HG03108 (cell line): Measurements from ENCODE around the gene CNTROB.
"Not testable (repeated sequence)": the region's sequence is repeated elsewhere in the genome, so short reads cannot be mapped to it uniquely, and the experiment has no call there.

Experiments
- ATAC-seq: cut with Tn5 transposase; IDR thresholded peaks from one replicate; pipeline ENCODE4 v1.9.1; 2021; ENCODE audit warnings: moderate library complexity; ENCODE audit not compliant: unreplicated experiment

The CNTROB gene

GRCh38 chr17:7944326-7944725, 12.3 kb downstream of the CNTROB start:
- ATAC-seq, result no peak

GRCh38 chr17:7945651-7946050, 13.6 kb downstream of the CNTROB start:
- no peak for ATAC-seq

- ATAC-seq, result no peak
These were observed 14.4 kb downstream of the CNTROB start for GRCh38 chr17:7946441-7946840.

GRCh38 chr17:7947651-7948050, 15.6 kb downstream of the CNTROB start:
- no peak for ATAC-seq

- ATAC-seq, result no peak
These were observed 18.6 kb downstream of the CNTROB start for GRCh38 chr17:7950578-7950977.

- no peak for ATAC-seq
These were observed 19.3 kb downstream of the CNTROB start for GRCh38 chr17:7951143-7951792.

GRCh38 chr17:7953266-7953665, 21.3 kb downstream of the CNTROB start:
- ATAC-seq, result not testable (repeated sequence)

- ATAC-seq, result no peak
These were observed 23.6 kb downstream of the CNTROB start for GRCh38 chr17:7955414-7956227.

- ATAC-seq, result no peak
These were observed 24.4 kb downstream of the CNTROB start for GRCh38 chr17:7956228-7956965.

- no peak for ATAC-seq
These were observed 27.7 kb downstream of the CNTROB start for GRCh38 chr17:7959503-7960253.

- no peak for ATAC-seq
These were observed 29.4 kb downstream of the CNTROB start for GRCh38 chr17:7961421-7961820.

GRCh38 chr17:7967751-7968150, 35.7 kb downstream of the CNTROB start:
- ATAC-seq, result no peak

- no peak for ATAC-seq
These were observed 37.4 kb downstream of the CNTROB start for GRCh38 chr17:7969433-7969832.

GRCh38 chr17:7971651-7972050, 39.6 kb downstream of the CNTROB start:
- ATAC-seq, result no peak

- ATAC-seq, result no peak
These were observed 40.3 kb downstream of the CNTROB start for GRCh38 chr17:7972131-7972785.

- no peak for ATAC-seq
These were observed 42.7 kb downstream of the CNTROB start for GRCh38 chr17:7974638-7975131.

- ATAC-seq, result no peak
These were observed 45.0 kb downstream of the CNTROB start for GRCh38 chr17:7977039-7977438.

- ATAC-seq, result no peak
These were observed 45.8 kb downstream of the CNTROB start for GRCh38 chr17:7977805-7978204.

GRCh38 chr17:7982173-7982572, 50.2 kb downstream of the CNTROB start:
- ATAC-seq, result no peak

- ATAC-seq, result no peak
These were observed 50.7 kb downstream of the CNTROB start for GRCh38 chr17:7982666-7983065.
